NT2/D1 (cell line): ENCODE data around the gene SEC23IP.
"Not testable (repeated sequence)": the region's sequence is repeated elsewhere in the genome, so short reads cannot be mapped to it uniquely, and the experiment has no call there.

Experiments used
- DNase-seq: peaks from one replicate; pipeline ENCODE4 v3.0.0-alpha.2; 2011; ENCODE audit warnings: low read depth, low spot score
- H3K27me3 ChIP-seq: 2 replicates; pipeline ENCODE4 v1.6.0; 2011; ENCODE audit warnings: mild to moderate bottlenecking; ENCODE audit not compliant: insufficient read length, insufficient read depth
- H3K36me3 ChIP-seq: 2 replicates; pipeline ENCODE4 v1.6.1; 2011; ENCODE audit warnings: mild to moderate bottlenecking, low read length, mixed read lengths; ENCODE audit not compliant: insufficient read depth, insufficient read length
- H3K4me1 ChIP-seq: 2 replicates; pipeline ENCODE4 v1.5.1; 2011; ENCODE audit not compliant: insufficient read depth, insufficient read length
- H3K4me3 ChIP-seq: 2 replicates; pipeline ENCODE4 v1.5.1; 2011; ENCODE audit warnings: low read depth; ENCODE audit not compliant: insufficient read length
- H3K9ac ChIP-seq: 2 replicates; pipeline ENCODE4 v1.6.0; 2011; ENCODE audit warnings: low read depth; ENCODE audit not compliant: insufficient read length
- H3K9me3 ChIP-seq: 2 replicates; pipeline ENCODE4 v1.5.1; 2011; ENCODE audit warnings: mild to moderate bottlenecking, low read length; ENCODE audit not compliant: insufficient read depth
- SUZ12 ChIP-seq: IDR thresholded peaks from 2 replicates; pipeline ENCODE4 v1.6.1; 2011; ENCODE audit not compliant: insufficient read length, insufficient read depth; ENCODE audit errors: extremely low read depth
- YY1 ChIP-seq: IDR thresholded peaks from 2 replicates; pipeline ENCODE4 v1.6.1; 2011; ENCODE audit not compliant: insufficient read length, insufficient read depth
- ZNF274 ChIP-seq: IDR thresholded peaks from 2 replicates; pipeline ENCODE4 v1.6.1; 2011; ENCODE audit warnings: mild to moderate bottlenecking, low read depth, low read length

The SEC23IP gene

DNA sequence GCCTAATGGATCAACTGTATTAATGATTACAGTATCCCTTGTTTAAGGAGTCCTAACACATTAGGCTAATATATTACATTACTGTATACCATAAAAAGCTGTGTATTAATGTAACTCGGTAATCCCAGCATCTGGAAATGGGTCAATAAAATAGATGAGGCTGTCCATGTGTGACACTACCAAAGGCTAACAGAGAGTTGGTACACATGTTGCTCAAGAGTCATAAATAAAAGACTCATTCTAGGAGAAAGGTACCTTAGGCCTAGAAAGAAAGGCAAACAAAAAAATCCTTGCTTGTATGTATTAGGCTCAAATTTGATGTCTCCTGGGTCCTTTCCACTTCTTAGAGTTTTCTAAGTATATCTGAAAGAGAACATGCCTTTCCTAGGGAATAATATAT lies 34.5 kb upstream of the SEC23IP start:
- Histone ChIP-seq H3K9me3 (no peaks in the 10 kb centered on the region), H3K4me1 (no peaks in the 10 kb centered on the region), H3K27me3 (no peaks in the 10 kb centered on the region), H3K4me3 (no peak overlapping the region), H3K9ac (no peak overlapping the region), H3K36me3 (peaks cover 36% of the 10 kb centered on the region)
- TF ChIP-seq SUZ12 (no peak), YY1 (no peak), ZNF274 (no peak)
- DNase-seq = no peak

DNA sequence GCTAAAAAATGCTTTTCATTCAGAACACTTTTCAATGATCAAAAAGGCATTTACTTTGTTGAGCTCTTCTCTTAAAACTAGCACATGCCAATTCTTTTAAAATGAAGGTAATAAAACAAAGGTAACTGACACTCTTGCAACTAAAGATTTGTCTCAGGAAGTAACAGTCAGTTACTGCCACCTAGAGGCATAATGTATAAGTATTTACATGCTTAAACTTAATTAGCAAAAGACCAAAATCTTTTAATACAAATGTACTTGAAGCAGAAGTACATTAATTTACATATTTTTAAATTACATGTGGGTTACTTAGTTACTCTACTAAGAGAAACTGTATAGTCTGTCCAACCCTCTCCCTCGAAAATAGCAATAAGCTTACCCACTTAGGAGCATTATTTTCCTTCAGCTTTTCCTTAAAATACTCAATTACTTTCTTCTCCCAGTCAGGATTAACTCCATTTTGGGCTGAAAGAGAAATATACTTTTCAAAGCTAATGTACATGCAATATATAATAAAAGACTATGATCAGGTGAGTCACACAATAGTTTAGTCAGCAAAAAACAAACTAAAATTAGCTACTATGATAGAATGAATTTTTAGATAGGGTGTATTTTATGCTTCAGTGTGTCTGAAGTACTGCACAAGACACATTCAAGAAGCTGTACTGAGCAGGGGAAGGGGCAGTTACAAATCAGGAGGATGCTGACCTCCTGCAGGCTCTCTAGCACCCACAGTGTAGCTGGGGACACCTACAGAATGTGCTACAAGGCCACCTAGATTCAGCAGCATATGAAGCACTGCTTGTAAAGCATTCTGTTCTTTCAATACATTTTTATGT lies 32.9 kb upstream of the SEC23IP start:
- TF ChIP-seq SUZ12 (no peak), ZNF274 (no peak)
- no peak overlapping the region for H3K4me3 ChIP-seq
- peaks cover 21% of the 10 kb centered on the region for H3K36me3 ChIP-seq
- H3K27me3 ChIP-seq = no peaks in the 10 kb centered on the region
- H3K9ac ChIP-seq = no peak overlapping the region
- no peak for DNase-seq
- no peaks in the 10 kb centered on the region for H3K4me1 ChIP-seq
- no peaks in the 10 kb centered on the region for H3K9me3 ChIP-seq

DNA sequence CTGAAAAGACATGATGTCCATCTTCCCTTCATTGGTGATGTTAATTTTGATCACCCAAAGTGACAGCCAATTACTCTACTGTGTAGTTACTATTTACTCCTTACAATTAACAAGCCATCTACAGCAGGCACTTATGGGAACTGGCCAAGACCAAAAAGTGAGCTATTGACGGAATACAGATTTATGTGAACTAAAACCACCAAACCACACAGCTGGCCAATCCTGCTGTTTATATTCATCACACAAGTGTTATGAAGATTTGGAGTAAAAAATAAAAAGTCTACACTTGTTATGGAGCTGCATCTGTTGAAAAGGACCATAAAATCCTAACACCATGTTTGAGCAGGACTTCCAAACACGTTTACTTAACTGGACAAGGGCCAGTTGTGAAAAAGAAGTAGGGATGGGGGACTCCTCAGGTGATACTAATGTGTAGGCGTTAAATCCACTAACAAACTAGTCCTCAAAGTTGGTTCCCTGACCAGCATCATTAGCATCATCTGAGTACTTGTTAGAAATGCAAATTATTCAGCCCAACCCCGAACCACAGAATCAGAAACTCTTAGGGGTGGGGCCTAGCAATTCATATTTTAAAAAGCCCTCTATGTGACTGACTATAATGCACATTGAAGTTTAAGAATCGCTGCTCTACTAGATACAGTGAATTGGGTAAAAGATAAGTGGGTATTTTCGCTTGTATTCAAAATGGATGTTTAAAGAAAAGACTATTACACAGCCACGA lies 31.5 kb upstream of the SEC23IP start:
- Histone ChIP-seq H3K36me3 (peaks cover 17% of the 10 kb centered on the region), H3K9me3 (no peaks in the 10 kb centered on the region), H3K4me3 (no peak overlapping the region), H3K27me3 (no peaks in the 10 kb centered on the region), H3K4me1 (no peaks in the 10 kb centered on the region), H3K9ac (no peak overlapping the region)
- no peak for DNase-seq
- TF ChIP-seq SUZ12 (no peak), ZNF274 (no peak), YY1 (no peak)

DNA sequence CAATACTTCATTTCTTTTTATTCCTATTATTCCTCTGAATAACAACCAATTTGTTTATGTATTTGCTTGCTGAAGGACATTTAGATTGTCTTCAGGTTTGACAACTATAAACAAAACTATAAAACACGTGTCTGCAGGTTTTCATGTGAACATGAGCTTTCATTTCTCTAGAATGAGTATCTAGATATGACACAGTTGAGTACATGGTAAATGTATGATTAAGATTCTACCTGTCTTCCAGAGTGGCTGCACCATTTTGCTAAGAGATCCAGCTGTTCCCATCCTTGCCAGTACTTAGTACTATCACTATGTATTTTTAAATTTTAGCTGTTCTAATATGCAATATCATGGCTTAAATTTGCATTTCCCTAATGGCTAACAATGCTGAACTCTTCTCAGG lies 30.0 kb upstream of the SEC23IP start:
- no peak for TF ChIP-seq SUZ12
- TF ChIP-seq YY1 = no peak
- TF ChIP-seq ZNF274 = no peak
- H3K36me3 ChIP-seq = peaks cover 11% of the 10 kb centered on the region

DNA sequence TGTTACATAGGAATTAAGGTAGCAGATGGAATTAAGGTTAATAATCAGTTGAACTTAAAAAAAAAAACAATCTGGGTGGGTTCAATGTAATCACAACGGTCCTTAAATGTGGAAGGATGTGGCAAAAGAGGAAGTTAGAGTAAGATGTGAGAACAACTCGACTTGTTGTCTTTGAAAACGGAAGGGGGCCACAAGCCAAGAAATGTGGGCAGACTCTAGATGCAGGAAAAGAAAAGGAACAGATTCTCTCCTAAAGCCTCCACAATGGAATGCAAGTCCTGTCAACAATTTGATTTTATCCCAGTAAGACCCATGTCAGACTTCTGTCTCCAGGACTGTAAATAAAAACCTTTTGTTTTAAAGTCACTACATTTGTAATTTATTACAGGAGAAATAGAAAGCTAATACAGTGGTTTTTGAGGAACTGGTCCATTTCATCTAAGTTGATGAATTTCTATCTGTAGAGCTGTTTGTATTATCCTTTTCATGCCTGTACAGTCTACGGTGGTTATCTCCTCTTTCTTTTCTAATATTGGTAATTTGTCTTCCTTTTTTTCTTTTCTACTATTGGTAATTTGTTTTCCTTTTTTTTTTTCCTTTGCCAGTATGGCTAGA lies 28.5 kb upstream of the SEC23IP start:
- DNase-seq = no peak
- no peaks in the 10 kb centered on the region for H3K27me3 ChIP-seq
- peaks cover 7% of the 10 kb centered on the region for H3K36me3 ChIP-seq
- no peaks in the 10 kb centered on the region for H3K4me1 ChIP-seq
- no peak overlapping the region for H3K4me3 ChIP-seq
- no peaks in the 10 kb centered on the region for H3K9me3 ChIP-seq
- H3K9ac ChIP-seq = no peak overlapping the region
- TF ChIP-seq SUZ12 = no peak
- TF ChIP-seq YY1 = no peak
- no peak for TF ChIP-seq ZNF274

More for the DNA sequence above, 30.0 kb upstream of the SEC23IP start:
- Histone ChIP-seq H3K4me3 (no peak overlapping the region), H3K27me3 (no peaks in the 10 kb centered on the region), H3K4me1 (no peaks in the 10 kb centered on the region), H3K9me3 (no peaks in the 10 kb centered on the region), H3K9ac (no peak overlapping the region)
- DNase-seq = no peak

DNA sequence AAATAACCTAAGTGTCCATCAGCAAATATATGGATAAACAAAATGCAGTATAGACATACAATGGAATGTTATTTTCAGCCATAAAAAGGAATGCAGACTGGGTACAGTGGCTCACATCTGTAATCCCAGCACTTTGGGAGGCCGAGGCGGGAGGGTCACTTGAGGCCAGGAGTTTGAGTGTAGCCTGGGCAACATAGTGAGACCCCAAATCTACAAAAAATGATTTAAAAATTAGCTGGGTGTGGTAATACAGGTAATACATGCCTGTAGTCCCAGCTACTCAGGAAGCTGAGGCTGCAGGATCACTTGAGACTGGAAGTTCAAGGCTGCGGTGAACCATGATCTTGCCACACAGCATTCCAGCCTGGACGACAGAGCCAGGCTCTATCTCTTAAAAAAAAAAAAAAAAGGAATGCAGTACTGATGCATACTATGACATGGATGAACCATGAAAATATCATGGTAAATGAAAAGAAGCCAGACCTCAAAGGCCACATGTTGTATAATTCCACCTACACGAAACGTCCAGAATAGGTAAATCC lies 26.8 kb upstream of the SEC23IP start:
- H3K4me1 ChIP-seq = no peaks in the 10 kb centered on the region
- no peak for TF ChIP-seq YY1
- TF ChIP-seq SUZ12 = no peak
- no peak for TF ChIP-seq ZNF274

DNA sequence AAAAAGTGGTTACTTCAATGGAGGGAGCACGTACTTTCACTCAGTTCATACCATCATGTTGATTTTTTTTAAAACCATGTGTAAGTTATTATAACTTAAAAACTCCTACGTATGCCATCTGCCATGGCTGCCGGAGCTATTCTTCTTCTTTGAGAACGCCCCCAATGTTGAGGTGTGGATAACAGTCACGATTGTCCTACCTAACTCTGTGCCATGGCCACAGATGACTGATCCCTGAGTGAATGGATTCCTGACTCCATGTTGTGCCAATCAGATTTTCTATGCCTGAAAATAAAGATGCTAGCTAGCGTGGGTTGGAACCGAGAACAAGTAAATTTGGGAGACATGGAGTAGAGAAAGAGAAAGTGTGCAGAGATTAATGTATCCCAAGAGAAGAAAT lies 25.2 kb upstream of the SEC23IP start:
- H3K4me3 ChIP-seq = no peak overlapping the region
- TF ChIP-seq ZNF274 = no peak
- TF ChIP-seq SUZ12 = no peak
- TF ChIP-seq YY1 = no peak
- H3K9me3 ChIP-seq = no peaks in the 10 kb centered on the region
- peaks cover 7% of the 10 kb centered on the region for H3K36me3 ChIP-seq
- H3K27me3 ChIP-seq = no peaks in the 10 kb centered on the region
- DNase-seq = no peak
- H3K9ac ChIP-seq = no peak overlapping the region
- no peaks in the 10 kb centered on the region for H3K4me1 ChIP-seq

More for the DNA sequence above, 26.8 kb upstream of the SEC23IP start:
- Histone ChIP-seq H3K9ac (no peak overlapping the region), H3K9me3 (no peaks in the 10 kb centered on the region), H3K27me3 (no peaks in the 10 kb centered on the region), H3K36me3 (peaks cover 7% of the 10 kb centered on the region), H3K4me3 (no peak overlapping the region)
- no peak for DNase-seq

DNA sequence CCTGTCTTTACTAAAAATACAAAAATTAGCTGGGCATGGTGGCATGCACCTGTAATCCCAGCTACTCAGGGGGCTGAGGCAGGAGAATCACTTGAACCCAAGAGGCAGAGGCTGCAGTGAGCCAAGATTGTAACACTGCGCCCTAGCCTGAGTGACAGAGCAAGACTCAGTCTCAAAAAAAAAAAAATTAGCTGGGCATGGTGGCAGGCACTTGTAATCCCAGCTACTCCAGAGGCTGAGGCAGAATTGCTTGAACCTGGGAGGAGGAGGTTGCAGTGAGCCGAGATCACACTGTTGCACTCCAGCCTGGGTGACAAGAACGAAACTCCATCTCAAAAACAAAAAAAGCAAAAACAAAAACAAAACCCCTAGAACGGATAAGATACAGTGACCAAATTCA lies 23.1 kb upstream of the SEC23IP start:
- not testable (repeated sequence) for H3K27me3 ChIP-seq, H3K4me3 ChIP-seq, H3K9ac ChIP-seq, DNase-seq, H3K4me1 ChIP-seq, H3K9me3 ChIP-seq, H3K36me3 ChIP-seq
